NCI-H524 (cell line): Measurements from ENCODE around the gene RCOR2.

Experiments used
- DNase-seq, 2 experiments: peaks; one replicate each; lab custom pipeline; 2025; lab: John Stamatoyannopoulos, UW

The RCOR2 gene

DNA sequence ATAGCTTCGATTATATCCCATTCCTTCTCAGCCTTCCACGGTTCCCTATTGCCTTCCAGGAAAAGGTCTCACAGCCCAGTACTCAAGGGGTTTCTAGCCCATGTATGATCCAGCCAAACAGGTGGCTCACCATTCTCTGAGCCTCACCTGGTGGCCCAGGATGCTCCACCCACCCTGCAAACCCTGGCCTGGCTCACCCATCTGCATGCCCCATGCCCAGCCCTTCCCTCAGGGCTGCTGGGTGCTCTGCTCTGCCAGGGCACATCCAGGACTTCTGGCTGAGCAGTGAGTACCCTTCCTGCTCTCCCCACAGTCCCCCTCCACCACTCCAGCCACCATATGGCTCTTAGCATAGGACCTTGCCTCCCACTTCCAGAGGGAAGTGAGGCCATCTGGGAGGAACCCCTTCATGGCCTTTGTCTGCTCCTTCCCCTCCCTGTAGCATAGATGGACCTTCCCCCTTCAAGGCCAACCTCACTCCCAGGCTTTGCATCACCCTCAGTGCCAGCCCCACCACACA is 5.8 kb upstream of the RCOR2 start:
- peak; percentile 52 to 80 for DNase-seq

DNA sequence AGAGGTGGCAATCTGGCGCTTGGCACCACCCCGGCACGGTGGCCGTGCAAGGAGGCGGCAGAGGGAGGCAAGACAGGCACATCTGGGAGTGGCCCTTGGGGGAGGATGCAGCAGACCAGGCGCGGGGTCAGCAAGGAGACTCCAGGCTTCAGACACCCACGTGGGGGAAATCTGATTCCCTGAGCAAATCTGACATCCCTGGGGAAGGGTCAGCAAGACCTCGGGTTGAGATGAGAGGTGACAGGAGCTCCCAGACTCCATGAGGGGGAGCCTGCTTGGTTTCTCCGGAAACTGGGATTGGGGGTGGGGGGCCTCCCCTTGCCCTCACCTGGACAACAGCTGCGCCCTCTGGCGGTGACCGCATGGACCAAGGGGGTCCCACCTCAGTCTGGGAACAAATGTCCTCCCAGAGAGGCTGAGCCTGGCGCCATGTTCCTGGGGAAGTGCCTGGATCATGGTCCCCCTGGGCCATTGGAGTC is 4.0 kb upstream of the RCOR2 start:
- no peak for DNase-seq

DNA sequence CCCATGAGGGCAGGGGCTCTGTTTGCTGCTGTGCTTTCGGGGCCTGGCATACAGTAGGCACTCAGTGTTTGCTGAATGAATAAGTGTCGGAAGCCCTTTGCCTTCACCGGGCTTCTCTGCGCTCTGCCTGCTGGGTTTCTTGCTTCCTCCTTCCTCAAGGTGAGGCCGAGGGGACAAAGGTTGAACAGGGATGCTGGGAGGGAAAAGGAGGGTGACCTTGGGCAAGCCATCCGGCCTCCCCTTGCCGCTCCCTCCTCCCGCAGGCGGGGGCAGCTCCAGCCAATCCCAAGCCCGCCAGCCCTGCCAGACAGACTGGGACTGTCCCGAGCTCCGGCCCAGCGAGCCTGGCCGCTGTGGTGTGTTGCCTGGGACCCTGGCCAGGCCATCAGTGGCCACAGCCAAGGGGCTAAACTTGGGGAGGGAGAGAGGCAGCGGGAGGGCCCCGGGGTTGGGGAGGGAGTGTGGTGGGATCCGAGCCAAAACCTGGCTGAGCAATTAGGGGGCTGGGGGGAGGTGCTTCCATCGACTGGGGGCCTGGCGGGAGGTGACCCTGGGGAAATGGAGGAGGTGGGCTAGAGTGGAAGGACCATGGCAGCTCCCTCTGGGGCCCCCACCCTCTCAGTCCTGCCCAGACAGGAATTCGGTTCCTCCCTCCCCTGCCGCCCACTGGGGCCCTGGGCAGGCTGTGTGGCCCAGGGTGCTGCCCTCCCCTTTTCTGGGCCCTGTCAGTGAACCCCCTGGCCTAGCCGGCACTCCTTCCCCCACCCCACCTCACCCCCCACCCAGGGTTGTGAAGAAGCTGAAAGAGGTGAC is 3.4 kb upstream of the RCOR2 start:
- DNase-seq: peak in 1 of 2 experiments; percentile 53

DNA sequence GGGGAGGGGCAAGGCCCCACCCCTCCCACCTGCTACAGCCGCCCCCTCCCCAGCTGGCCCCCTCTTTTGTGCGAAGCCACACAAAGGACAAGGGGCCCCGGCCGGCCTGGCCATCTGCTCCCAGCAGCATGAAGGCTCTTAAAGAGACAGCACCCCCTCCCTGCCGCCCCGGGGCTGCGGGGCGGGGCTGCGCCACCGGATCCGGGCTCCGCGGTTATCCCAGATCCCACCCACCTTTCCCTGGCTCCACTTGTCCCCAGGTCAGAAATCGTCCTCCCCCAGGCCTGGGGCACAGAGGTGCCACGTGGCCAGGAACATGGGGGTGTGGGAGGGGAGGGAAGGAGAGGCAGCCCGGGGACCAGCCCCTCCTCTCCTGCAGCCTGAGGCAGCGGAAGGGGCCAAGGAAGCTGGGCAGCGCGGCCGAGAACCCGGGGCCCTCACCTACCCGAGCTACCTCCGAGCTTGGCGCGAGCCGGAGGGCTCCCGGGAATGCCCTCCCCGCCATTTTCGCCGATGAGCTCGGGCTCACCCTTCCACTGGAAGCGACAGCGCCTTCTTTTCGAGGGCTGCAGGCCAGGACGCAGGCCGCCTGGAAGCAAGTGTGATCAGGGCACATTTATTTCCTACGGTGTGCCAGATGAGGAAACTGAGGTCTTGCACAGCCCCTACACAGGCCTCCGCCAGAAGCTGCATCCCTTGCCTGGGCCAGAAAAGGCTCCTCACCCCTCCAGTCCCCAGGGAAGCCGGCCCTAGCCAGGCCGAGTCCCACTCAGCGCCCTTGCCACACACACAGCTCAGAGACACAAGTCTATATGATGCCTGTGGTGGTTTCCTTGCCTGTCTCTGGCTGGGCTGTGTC is 2.5 kb upstream of the RCOR2 start:
- peak; percentile 95 to 98 for DNase-seq

DNA sequence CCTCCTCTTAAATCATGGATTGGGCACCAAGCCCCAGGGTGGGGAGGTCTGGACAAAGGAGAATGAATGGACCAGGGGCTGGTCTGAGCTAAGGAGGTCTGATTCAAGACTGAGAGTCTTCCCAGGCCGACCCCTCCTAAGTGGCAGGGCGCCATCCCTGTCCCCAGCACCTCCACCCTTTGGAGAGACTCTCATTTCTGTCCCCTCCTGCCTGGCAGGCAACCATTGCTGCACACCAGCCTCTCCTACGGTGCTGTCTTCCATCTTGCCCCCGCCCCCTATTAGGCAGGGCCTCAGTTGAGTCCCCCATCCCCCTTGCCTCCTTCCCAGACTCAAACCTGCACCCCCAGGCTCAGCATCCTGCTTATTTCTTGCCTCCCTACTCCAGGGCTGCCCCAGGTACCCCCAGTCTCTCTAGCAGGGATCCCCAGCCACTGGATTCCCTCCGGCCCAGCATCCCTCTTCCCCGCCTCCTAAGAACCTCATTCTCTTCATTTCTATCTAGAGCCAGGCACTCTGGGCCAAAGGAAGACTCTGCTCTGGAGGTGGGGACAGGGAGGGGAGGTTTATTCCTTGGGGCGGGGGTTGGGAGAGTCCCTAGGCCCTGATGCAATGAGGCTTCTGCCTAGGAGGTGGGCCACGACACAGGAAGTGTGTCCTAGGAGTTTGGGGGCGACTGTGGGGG is 1.7 kb upstream of the RCOR2 start:
- peak; percentile 84 to 93 for DNase-seq

DNA sequence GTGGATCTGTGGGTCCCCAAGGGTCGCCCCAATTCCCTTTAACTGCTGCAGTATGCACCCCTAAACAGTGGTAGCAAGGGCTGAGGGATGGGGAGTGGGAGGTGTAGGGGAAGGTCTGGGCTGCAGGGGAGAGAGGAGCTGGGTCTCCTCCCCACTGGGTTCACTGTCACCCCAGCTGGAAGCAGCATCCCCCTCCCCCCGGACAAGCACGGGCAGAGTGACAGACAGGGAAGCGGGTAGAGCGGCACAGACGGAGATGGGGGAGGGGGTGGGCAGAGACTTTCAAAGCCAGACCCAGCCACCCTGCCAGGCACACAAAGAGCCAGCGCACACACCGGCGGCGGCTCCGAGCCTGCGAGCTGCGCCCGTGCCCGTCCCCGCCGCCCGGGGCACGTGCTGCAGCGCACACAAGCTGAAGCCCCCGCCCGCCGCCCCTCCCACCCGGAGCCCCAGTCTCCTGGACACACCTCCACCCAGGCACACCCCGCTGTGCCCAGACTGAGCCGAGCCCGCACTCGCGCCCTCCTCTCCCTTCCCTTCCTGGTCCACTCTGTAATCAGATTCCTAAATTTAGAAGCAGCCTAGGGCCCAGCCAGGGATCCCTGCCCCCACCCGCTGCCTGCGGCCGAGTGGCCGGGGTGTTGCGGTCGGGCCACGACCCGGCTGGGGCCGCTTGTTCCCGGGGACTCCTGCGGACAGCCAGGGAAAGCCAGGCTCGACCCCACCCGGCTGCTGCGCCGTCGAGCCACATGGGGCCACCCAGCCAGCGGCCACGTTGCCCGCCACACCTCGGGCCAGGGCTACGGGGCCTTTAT is 935 bp upstream of the RCOR2 start:
- DNase-seq: peak; percentile 94 to 95

DNA sequence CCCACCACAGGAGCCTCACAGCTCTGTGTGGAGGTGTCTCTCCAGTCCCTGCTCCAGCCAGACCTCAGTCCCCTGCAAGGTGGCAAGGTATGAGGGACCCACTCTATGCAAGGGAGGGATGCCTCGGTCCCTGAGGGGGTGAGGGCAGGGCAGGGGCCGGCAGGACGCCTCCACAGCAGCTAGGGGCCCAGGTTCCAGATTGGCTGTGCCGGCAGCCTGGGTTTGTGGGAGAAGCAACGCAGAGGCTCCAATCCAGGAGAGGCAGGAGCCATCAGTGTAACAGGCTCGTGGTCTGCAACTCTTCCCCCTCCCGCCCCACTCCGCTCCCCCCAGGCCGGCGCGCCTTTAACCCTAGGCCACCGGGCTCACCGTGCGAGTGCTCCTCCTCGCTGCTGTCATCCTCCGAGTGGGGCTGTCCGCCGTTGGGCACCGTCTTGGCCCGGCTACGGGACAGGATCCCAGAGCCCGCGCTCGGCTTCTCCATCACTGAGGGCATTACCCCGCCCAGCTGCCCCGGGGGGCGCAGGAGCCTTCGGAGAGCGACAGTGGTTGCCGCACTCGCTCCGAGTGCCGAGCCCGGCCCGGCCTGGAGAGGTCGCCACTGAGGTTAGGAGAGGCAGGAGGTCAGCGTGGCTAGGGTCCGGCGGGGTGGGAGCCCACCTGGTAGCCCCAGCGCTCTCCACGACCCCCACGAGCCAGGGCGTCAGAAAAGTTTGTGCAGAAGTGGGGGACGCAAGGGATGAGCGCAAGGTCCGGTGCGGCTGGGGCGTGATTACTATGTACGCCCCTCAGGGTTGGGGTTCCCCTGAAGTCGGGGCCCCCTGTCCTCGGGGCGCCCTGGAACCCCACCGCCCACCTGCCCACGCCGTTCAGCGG is 765 bp downstream of the RCOR2 start:
- DNase-seq: peak; percentile 25 to 68

DNA sequence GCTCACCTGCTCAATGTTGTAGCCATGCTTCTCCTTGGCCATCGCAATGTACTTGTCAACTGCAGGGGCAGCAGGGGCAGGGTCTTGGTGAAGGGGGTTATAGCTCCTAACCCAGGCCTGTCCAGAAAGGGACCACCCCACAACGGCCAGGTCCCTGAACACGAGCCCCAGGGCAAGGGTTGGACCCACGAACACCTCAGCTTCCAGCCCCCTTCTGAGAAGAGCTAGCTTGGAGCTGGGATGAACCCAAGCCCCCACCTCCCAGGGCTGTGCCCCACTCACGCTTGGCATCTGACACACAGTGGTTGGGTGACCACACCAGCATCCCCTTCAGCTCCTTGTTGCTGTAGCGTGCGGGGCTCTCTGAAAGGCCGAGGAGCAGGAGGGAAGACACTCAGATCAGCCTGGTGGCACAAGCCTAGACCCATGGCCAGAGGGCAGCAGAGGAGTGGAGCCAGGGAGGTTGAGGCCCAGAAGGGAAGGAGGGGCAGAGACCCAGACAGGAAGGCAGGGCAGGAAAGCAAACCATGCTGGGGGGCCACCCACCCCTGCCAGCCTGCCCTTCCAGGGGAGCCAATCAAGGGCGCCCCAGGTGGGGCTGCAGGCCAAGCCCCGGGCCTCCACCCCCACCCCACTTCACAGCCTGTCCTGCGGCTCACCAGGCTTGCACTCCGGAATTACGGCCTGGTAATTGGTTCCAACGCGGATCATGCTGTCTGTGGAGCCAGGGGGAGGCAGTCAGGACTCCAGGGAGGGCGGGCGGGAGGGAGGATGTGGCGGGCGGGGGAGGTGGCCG is 1.9 kb downstream of the RCOR2 start:
- DNase-seq: no peak

DNA sequence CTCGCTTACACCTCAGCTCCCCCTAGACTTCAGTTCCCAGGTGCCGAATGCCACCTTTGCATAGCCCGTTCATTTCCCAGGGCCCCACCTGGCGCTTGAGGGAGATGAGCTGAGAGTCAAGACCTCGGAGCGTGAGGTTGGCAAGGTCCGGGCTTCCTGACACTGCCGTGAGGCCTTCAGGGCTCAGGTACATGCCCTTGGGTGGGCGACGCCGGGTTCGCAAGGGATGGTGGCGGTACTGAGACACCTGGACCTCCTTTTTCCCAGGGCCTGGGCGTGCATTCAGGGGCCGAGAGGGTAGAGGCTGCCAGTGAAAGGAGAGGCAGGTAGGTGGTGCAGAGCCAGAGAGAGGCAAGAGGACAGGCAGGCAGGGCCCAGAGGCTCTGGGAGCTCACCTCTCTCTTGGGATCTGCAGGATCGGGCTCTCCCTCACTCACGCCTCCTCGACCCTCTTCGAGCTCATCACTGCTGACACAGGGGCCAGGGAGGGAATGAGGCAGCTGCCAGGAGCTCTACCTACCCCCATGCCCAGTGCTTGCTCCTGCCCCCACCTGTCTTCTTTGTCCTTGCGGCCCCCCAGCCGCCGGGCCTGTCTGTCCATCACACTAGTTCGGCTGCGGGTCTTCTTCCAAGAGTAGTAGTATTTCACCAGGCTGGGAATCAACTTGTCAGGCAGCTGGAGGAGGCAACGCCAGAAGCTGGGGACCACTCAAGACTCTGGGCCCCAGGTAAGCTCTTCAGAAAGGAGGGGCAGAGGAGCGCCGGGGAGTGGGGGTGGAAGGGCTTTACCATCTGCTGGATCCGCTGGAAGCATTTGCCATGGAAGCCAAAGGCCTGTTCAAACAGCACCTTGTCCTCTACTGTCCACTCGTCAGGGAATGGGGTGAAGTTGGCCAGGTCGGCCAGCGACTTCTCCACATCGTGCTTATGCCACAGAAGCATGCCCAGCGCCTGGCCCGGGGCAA is 2.8 kb downstream of the RCOR2 start:
- peak in 1 of 2 experiments; percentile 66 for DNase-seq

DNA sequence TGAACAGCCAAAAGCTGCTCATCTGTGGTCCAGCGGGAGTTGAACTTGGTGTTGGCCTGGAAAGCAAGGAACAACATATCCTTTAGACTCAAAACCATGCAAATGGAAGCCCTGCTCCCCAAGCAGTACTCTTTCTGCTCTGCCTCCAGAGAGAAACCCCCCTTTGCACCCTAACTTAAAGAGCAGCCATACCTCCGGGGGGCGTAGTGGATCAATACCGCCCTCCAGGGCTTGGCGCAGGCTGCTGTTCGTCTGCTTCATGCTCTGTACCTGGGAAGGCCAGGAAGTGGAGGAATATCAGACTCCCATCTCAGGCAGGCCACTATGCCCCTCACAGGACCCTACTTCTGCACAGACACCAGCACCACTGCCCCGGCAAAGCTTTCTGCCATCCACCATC is 4.3 kb downstream of the RCOR2 start:
- DNase-seq: no peak

DNA sequence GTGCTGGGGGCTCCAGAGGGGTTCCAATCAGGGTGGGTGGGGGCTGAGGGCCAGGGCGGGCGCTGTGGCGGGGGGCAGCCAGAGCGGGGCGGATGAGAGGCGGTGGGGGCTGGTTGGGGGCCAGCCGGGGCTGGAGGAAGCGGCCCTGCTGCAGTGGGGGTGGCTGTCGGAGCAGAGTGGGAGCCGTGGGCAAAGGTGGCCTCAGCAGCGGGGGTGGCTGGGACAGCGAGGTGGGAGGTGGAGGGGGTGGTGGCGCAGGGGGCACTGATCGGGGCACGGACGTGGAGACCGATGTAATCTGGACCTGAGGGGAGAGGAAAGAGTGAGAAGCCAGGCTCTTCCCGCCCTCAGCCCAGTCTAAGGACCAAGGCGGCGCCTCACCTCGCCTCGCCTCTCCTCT is 5.1 kb downstream of the RCOR2 start:
- DNase-seq: no peak

DNA sequence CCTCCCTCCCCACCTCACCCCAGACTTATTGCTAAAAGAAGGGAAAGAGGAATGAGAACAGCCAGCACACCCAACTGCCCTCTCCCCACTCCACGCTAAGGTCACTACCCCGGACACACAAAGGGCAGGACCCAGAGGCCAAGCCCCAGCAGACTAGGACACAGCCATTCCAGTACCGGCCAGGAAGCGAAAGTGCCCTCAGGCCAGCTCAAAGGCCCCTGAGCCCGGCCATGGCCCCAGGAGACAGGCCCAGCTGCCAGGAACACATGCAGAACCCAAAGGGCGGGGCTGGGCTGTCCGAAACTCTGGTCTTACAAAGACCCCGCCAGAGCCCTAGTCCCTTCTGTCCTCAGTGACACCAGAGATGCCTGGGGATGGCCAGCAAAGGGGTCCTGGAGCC is 5.5 kb downstream of the RCOR2 start:
- no peak for DNase-seq

DNA sequence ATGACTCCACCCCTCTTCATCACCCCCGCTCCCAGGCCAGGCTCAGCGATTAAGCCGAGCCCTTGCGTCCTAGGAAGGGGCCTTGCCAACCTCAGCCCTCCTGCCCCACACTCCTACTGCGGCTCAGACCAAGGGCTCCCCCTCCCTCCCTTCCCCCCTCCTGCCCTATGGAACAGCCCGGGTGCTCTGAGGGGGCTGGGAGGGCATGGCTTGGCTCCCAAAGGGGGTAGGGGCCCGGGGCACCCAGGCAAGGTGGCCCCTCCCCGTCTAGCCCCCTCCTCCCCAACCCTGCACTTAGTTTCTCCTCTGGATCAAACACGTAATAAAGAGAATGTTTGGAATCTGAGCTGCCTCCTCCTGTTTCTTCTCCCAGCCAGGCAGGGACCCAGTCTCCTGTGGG is 6.3 kb downstream of the RCOR2 start:
- DNase-seq: peak in 1 of 2 experiments; percentile 51

DNA sequence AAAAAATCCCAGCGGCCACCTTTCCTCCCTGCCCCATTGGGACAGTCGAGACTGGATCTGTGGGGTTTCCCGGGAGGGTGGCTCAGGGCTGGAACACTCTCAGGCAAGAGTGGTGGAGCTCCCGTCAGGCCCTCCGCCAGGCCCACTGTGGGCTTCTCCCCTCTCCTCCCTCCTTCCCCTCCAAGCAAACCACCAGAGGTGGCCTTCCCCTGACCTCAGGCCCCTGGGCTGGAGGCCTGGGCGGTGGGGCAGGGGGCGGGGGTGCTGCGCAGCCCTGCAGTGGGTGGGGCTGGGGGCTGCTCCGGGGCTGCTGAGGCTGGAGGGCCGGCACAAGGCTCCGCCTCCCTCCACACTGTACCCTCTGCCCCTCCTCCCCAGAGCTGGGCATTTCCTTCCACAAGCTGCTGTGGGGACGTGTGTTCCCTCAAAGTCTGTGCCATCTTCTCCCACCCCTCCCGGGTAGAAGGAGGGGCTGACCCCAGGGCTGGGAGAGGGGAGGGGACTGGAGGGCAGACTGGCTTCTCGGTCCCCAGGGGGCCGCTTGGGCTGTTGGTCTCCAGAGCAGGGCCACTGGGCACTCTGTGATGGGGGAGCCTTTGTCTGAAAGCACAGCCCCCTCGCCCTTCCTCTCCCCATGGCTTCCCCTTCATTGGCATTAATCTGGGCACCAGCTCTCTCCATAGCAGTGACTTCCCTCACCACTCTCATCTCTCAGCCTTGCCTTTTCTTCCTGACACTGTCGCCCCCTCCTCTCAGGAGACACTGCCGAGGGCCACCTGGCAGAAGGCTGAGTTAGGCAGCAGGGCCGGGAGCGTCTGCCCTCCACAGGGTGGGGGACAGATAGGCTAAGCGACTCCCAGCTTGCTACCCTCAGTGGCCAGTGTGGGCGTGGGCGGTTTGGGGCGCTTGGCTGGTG is 7.1 kb downstream of the RCOR2 start:
- peak; percentile 64 to 90 for DNase-seq

DNA sequence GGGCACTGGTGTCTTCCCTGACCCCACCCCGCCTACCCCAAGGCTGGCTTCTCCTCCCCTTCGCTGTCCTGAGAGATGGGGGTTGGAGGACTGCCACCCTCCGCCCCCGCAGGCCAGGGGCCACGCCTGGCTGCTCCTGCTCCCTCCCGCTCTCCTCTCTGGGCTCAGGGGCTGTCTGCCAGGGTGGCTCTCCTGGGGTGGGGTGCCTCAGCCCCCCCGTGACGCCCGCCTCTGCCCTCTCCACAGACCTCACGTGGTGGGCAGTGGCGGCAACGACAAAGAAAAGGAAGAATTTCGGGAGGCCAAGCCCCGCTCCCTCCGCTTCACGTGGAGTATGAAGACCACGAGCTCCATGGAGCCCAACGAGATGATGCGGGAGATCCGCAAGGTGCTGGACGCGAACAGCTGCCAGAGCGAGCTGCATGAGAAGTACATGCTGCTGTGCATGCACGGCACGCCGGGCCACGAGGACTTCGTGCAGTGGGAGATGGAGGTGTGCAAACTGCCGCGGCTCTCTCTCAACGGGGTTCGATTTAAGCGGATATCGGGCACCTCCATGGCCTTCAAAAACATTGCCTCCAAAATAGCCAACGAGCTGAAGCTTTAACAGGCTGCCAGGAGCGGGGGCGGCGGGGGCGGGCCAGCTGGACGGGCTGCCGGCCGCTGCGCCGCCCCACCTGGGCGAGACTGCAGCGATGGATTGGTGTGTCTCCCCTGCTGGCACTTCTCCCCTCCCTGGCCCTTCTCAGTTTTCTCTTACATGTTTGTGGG is 8.1 kb downstream of the RCOR2 start:
- DNase-seq: no peak

DNA sequence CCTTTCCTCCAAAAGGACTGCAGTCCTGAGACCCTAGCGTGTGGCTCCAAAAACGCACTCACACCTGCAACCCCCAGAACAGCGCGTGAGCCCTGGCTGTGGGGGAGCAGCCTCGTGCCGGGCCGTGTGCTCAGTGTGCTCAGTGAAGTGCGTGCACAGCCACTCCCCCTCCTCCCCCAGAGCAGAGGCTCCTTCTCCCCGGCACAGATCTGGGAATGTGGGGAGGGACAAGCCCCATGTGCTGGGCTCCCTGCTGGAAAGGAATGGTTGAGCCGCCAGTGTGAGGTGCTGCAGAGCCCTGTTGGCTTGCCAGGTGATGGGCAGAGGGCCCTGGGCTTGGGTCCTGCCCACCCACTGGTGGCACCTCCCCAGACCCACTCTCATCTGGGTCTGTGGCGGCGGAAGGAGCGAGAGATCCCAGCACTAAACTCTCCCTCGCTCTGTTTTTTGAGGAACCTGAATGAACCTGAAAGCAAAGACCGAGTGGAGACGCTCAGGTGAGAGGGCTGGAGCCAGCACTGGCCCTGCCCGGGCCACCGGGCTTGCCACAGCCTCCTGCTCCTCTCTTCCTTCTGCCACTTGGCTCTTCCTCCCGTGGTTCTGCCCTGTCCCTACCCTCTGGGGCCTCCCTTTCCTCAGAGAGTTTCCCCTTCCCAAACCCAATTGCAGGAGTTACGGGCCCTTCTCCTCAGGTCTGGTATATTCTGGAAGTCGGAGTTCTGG is 9.0 kb downstream of the RCOR2 start:
- DNase-seq: no peak
